ENCODE measurements around the gene RAB3C. TPM values are rescaled to one million over a fixed set of nuclear protein-coding genes. Genes with fewer than 3 reads are reported as not detected.

Gene RAB3C
- total and polyA plus RNA-seq, 12 donors: 0.09 to 22.0 (median 6.1) TPM

GRCh38 chr5:58759745-58760144 is 176.9 kb downstream of the RAB3C start:
- H3K27ac ChIP-seq: peak overlapping the region in 3 of 5 donors; percentile 32 to 53 (median 48)
- no peak for TF ChIP-seq POLR2A (IDR thresholded peaks at IDR 0.05)
- TF ChIP-seq CTCF (IDR thresholded peaks at IDR 0.05): no peak

GRCh38 chr5:58760222-58760621 is 177.3 kb downstream of the RAB3C start:
- no peak for DNase-seq
- intact Hi-C loops (cut with DNase I): no loop called here
- H3K4me1 ChIP-seq (replicated peaks in 1 of 2): peaks cover 7 to 16% of the 10 kb centered on the region in 2 donors
- H3K27me3 ChIP-seq: no peaks in the 10 kb centered on the region
- H3K4me3 ChIP-seq: peak overlapping the region in 1 of 4 donors; percentile 41
- no peaks in the 10 kb centered on the region for H3K9me3 ChIP-seq (replicated peaks in 1 of 3)
- no peaks in the 10 kb centered on the region for H3K36me3 ChIP-seq (replicated peaks in 1 of 2)
- TF ChIP-seq CTCF (IDR thresholded peaks at IDR 0.05) (no peak), POLR2A (IDR thresholded peaks at IDR 0.05) (no peak)
- peak overlapping the region in 3 of 5 donors; percentile 32 to 53 (median 48) for H3K27ac ChIP-seq
- WGBS, 4 donors: 77 to 86% (median 81%) methylated on average over 2 of the region's 2 CpGs

More at GRCh38 chr5:58759745-58760144, 176.9 kb downstream of the RAB3C start:
- intact Hi-C loops (cut with DNase I): no loop called here
- Histone ChIP-seq H3K4me1 (replicated peaks in 1 of 2) (peaks cover 7 to 16% of the 10 kb centered on the region in 2 donors), H3K4me3 (peak overlapping the region in 1 of 4 donors; percentile 41), H3K9me3 (replicated peaks in 1 of 3) (no peaks in the 10 kb centered on the region), H3K27me3 (no peaks in the 10 kb centered on the region), H3K36me3 (replicated peaks in 1 of 2) (no peaks in the 10 kb centered on the region)
- WGBS, 4 donors: 5 to 15% (median 9%) methylated on average over 4 of the region's 4 CpGs
- DNase-seq: no peak

DNA sequence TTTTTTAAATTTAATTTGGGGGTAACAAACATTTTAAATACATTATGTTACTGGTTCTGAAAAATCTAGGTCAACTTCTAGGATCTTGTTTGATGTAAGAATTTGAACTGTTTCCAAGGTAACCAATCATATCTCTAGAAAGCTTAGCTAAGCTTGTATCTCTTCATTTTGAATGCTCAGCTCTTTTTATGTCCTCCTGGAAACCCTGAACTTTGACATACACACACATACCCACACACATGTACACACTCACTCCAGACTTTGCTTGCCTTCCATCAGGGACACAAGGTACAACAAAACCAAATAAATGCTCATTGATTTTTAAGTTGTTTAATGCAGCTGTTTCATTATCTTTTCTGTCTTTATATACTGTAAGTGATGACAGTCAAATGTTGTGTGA is 178.5 kb downstream of the RAB3C start:
- Histone ChIP-seq H3K4me3 (no peak overlapping the region), H3K27me3 (no peaks in the 10 kb centered on the region), H3K4me1 (replicated peaks in 1 of 2) (peaks cover 7 to 16% of the 10 kb centered on the region in 2 donors), H3K36me3 (replicated peaks in 1 of 2) (no peaks in the 10 kb centered on the region), H3K27ac (no peak overlapping the region), H3K9me3 (replicated peaks in 1 of 3) (no peaks in the 10 kb centered on the region)
- intact Hi-C loops (cut with DNase I): no loop called here
- TF ChIP-seq CTCF (IDR thresholded peaks at IDR 0.05): no peak
- TF ChIP-seq POLR2A (IDR thresholded peaks at IDR 0.05): no peak
- no peak for DNase-seq

GRCh38 chr5:58763390-58763789 is 180.5 kb downstream of the RAB3C start:
- no peak for DNase-seq
- Histone ChIP-seq H3K27ac (no peak overlapping the region), H3K4me1 (replicated peaks in 1 of 2) (peaks cover 7 to 16% of the 10 kb centered on the region in 2 donors), H3K36me3 (replicated peaks in 1 of 2) (no peaks in the 10 kb centered on the region), H3K9me3 (replicated peaks in 1 of 3) (no peaks in the 10 kb centered on the region), H3K27me3 (no peaks in the 10 kb centered on the region), H3K4me3 (no peak overlapping the region)
- TF ChIP-seq POLR2A (IDR thresholded peaks at IDR 0.05) (no peak), CTCF (IDR thresholded peaks at IDR 0.05) (no peak)
- intact Hi-C loops (cut with DNase I): no loop called here
